PC-9 (cell line): ENCODE measurements around the gene HMG20A.

Experiments used
- EZH2 ChIP-seq: fragments of 200-600 bp; sonication (generic); IDR thresholded peaks from 2 replicates; pipeline ENCODE4 v1.8.0; 2017; ENCODE audit warnings: antibody characterized with exemption, low read depth
- TF ChIP-seq, protein P1 (sequence below): fragments of 200-600 bp; sonication (generic); conservative IDR thresholded peaks from 2 replicates; pipeline ENCODE4 v1.6.1; 2017; ENCODE audit warnings: mixed run types, antibody characterized with exemption, mild to moderate bottlenecking, moderate library complexity

DNA sequence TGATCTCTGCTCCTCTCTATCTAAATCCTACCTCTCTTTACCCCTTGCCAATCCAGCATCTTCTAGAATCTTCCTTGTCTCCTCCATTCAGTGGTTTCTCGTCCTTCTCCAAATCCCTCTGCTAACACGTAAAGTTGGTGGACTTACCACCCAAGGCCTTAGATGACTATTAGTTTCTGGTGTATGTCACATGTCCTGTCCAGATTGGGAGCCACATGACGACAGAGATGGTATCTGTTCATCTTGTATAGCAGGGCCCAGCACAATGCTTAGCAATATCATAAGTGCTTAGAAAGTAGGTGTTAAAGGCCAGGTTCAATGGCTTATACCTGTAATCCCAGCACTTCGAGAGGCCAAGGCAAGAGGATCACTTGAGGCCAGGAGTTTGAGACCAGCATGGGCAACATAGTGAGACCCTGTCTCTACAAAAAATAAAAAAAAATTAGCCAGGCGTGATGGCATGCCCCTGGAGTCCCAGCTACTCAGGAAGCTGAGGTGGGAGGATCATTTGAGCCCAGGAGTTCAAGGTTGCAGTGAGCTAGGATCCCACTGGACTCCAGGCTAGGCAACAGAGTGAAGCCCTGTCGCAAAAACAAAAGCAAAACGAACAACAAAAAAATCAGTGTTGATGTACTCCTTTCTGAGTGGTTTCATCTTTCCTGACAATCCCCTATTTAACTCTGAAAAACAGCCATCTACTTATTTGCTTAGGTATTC is 81.8 kb downstream of the HMG20A start:
- no peak for TF ChIP-seq EZH2
- TF ChIP-seq, protein P1, sequence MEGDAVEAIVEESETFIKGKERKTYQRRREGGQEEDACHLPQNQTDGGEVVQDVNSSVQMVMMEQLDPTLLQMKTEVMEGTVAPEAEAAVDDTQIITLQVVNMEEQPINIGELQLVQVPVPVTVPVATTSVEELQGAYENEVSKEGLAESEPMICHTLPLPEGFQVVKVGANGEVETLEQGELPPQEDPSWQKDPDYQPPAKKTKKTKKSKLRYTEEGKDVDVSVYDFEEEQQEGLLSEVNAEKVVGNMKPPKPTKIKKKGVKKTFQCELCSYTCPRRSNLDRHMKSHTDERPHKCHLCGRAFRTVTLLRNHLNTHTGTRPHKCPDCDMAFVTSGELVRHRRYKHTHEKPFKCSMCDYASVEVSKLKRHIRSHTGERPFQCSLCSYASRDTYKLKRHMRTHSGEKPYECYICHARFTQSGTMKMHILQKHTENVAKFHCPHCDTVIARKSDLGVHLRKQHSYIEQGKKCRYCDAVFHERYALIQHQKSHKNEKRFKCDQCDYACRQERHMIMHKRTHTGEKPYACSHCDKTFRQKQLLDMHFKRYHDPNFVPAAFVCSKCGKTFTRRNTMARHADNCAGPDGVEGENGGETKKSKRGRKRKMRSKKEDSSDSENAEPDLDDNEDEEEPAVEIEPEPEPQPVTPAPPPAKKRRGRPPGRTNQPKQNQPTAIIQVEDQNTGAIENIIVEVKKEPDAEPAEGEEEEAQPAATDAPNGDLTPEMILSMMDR: no peak
